Loucy (cell line): Measurements from ENCODE around the gene RAP1GAP2.

Experiments
- H2AFZ ChIP-seq: fragments of 200-600 bp; sonication (generic); 2 replicates; pipeline ENCODE4 v1.6.0; 2016; ENCODE audit warnings: antibody characterized with exemption, mild to moderate bottlenecking, low read length, moderate library complexity
- H3F3A ChIP-seq: fragments of 200-600 bp; 2 replicates; pipeline ENCODE4 v1.6.0; 2016; ENCODE audit warnings: antibody characterized with exemption, low read depth, mild to moderate bottlenecking
- H3K27me3 ChIP-seq: fragments of 200-600 bp; sonication (generic); 2 replicates; pipeline ENCODE4 v1.6.1; 2014; ENCODE audit warnings: low read length, mild to moderate bottlenecking; ENCODE audit not compliant: insufficient read depth, poor library complexity, severe bottlenecking
- H3K36me3 ChIP-seq: fragments of 200-600 bp; sonication (generic); 2 replicates; pipeline ENCODE4 v1.6.1; 2016; ENCODE audit warnings: low read length; ENCODE audit not compliant: insufficient read depth
- H3K4me1 ChIP-seq: fragments of 200-600 bp; sonication (generic); 2 replicates; pipeline ENCODE4 v1.5.1; 2014; ENCODE audit warnings: low read length, mild to moderate bottlenecking; ENCODE audit not compliant: insufficient read depth, poor library complexity, severe bottlenecking
- H3K4me2 ChIP-seq: fragments of 200-600 bp; sonication (generic); 2 replicates; pipeline ENCODE4 v1.6.0; 2014; ENCODE audit warnings: antibody characterized with exemption, low read length, low read depth, mild to moderate bottlenecking; ENCODE audit not compliant: poor library complexity, severe bottlenecking
- H3K4me3 ChIP-seq: fragments of 200-600 bp; sonication (generic); 2 replicates; pipeline ENCODE4 v1.5.1; 2014; ENCODE audit warnings: low read length, mild to moderate bottlenecking, mixed read lengths; ENCODE audit not compliant: poor library complexity, severe bottlenecking
- H3K79me2 ChIP-seq: fragments of 200-600 bp; sonication (generic); 2 replicates; pipeline ENCODE4 v1.6.1; 2014; ENCODE audit warnings: low read length; ENCODE audit not compliant: insufficient read depth
- H3K9ac ChIP-seq: fragments of 200-600 bp; sonication (generic); 2 replicates; pipeline ENCODE4 v1.6.0; 2014; ENCODE audit warnings: mild to moderate bottlenecking, low read depth, low read length, moderate library complexity; ENCODE audit not compliant: poor library complexity, severe bottlenecking
- H3K9me2 ChIP-seq: fragments of 200-600 bp; sonication (generic); replicated peaks from 2 replicates; pipeline ENCODE4 v1.6.1; 2016; ENCODE audit warnings: low read depth, low read length, mixed read lengths
- H3K9me3 ChIP-seq: fragments of 200-600 bp; sonication (generic); 2 replicates; pipeline ENCODE4 v1.6.1; 2014; ENCODE audit warnings: mild to moderate bottlenecking, antibody characterized with exemption, low read length, low read depth; ENCODE audit not compliant: insufficient read depth
- H4K20me1 ChIP-seq: fragments of 200-600 bp; sonication (generic); 2 replicates; pipeline ENCODE4 v1.6.0; 2014; ENCODE audit warnings: antibody characterized with exemption, low read length, mild to moderate bottlenecking; ENCODE audit not compliant: insufficient read depth, poor library complexity, severe bottlenecking
- CTCF ChIP-seq: fragments of 200-600 bp; sonication (generic); conservative IDR thresholded peaks from 2 replicates; pipeline ENCODE4 v1.5.1; 2014; ENCODE audit warnings: mild to moderate bottlenecking, antibody characterized with exemption, low read length
- EZH2phosphoT487 ChIP-seq: fragments of 200-600 bp; IDR thresholded peaks from 2 replicates; pipeline ENCODE4 v1.6.1; 2018; ENCODE audit warnings: antibody characterized with exemption, mild to moderate bottlenecking, moderate library complexity, borderline replicate concordance

The RAP1GAP2 gene

GRCh38 chr17:2828397-2829038 lies 32.3 kb downstream of the RAP1GAP2 start:
- Histone ChIP-seq H3K4me2 (peak overlapping the region; percentile 76), H3F3A (peaks cover 7% of the 10 kb centered on the region), H2AFZ (no peak overlapping the region), H3K4me3 (peak overlapping the region; percentile 69), H3K9me3 (no peaks in the 10 kb centered on the region), H3K9ac (peak overlapping the region; percentile 69), H3K4me1 (peaks cover 43% of the 10 kb centered on the region), H3K27me3 (no peaks in the 10 kb centered on the region), H3K36me3 (peaks cover 1% of the 10 kb centered on the region; the same call in 1 of the 2 replicates), H4K20me1 (no peaks in the 10 kb centered on the region), H3K9me2 (no peaks in the 10 kb centered on the region), H3K79me2 (peaks cover 66% of the 10 kb centered on the region)
- no peak for TF ChIP-seq EZH2phosphoT487
- TF ChIP-seq CTCF, result peak; percentile 81

GRCh38 chr17:2830678-2831077 lies 34.4 kb downstream of the RAP1GAP2 start:
- Histone ChIP-seq H3K36me3 (peaks cover 3% of the 10 kb centered on the region; the same call in 1 of the 2 replicates), H3K9me2 (no peaks in the 10 kb centered on the region), H2AFZ (no peak overlapping the region), H3K4me1 (peaks cover 40% of the 10 kb centered on the region), H3K4me2 (no peak overlapping the region), H3K27me3 (no peaks in the 10 kb centered on the region), H3K9me3 (no peaks in the 10 kb centered on the region), H3K9ac (no peak overlapping the region), H3K79me2 (peaks cover 72% of the 10 kb centered on the region), H3K4me3 (no peak overlapping the region), H4K20me1 (peaks cover 3% of the 10 kb centered on the region), H3F3A (0 out of 2 replicates have a peak, but pooled peaks cover 2% of the 10 kb centered on the region)
- TF ChIP-seq CTCF, result no peak
- TF ChIP-seq EZH2phosphoT487, result no peak

- Histone ChIP-seq H3F3A (no peaks in the 10 kb centered on the region), H3K9ac (no peak overlapping the region), H3K9me3 (no peaks in the 10 kb centered on the region), H3K36me3 (peaks cover 12% of the 10 kb centered on the region; the same call in 1 of the 2 replicates), H3K9me2 (no peaks in the 10 kb centered on the region), H3K4me3 (no peak overlapping the region), H3K27me3 (no peaks in the 10 kb centered on the region), H3K4me2 (no peak overlapping the region), H4K20me1 (peaks cover 16% of the 10 kb centered on the region), H2AFZ (no peak overlapping the region), H3K4me1 (peaks cover 15% of the 10 kb centered on the region), H3K79me2 (peaks cover 74% of the 10 kb centered on the region)
- no peak for TF ChIP-seq EZH2phosphoT487
- TF ChIP-seq CTCF, result no peak
These were observed 39.5 kb downstream of the RAP1GAP2 start for GRCh38 chr17:2835780-2836179.
